ENCODE data around the gene INSYN1.

DNA sequence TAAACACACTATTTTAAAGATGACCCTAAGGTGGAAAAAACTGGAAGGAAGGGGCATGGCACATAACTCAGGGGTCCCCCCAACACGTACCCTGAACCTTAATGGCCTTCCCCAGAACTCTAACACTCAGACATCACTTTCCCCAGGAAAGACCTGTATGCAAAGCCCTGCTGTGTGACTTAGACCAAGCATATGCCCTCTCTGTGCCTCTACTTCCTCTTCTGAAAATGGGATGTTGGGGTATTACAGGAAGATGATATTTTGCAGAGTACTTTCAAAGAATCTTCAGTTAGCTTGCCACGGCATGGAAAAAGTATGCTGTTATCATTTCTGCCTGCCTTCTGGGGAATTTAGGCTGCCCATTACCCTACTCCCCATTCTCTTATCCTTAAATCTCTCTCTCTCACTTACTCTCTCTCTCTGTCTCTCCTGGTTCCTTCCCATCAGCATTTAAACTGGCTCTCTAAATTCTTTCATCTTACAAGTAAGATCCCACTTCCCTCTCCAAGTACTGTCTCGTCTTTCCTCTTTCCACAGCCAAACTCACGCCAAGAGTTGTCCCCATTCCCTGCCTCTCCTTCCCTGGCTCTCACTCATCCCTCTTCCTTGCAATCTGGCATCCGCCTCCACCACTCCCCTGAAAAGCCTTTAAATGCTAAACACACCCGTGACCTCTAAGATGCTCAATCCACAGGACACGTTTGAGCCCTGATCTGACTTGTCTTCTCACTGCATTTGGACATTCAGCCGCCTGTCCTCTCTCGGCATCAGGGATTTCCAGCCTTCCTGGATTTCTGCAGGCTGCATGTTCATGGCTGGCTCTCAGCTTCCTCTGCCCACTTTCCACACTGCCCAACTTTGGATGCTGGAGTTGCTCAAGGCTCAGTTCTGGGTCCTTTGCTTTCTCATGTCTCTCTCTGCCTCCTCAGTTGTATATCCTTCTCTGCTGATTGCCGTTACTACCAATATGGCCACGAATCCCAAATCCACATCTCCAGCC lies 7.5 kb upstream of the INSYN1 start:
- TF ChIP-seq, protein P1, sequence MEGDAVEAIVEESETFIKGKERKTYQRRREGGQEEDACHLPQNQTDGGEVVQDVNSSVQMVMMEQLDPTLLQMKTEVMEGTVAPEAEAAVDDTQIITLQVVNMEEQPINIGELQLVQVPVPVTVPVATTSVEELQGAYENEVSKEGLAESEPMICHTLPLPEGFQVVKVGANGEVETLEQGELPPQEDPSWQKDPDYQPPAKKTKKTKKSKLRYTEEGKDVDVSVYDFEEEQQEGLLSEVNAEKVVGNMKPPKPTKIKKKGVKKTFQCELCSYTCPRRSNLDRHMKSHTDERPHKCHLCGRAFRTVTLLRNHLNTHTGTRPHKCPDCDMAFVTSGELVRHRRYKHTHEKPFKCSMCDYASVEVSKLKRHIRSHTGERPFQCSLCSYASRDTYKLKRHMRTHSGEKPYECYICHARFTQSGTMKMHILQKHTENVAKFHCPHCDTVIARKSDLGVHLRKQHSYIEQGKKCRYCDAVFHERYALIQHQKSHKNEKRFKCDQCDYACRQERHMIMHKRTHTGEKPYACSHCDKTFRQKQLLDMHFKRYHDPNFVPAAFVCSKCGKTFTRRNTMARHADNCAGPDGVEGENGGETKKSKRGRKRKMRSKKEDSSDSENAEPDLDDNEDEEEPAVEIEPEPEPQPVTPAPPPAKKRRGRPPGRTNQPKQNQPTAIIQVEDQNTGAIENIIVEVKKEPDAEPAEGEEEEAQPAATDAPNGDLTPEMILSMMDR (conservative IDR thresholded peaks at IDR 0.05 in 1 of 2, IDR thresholded peaks at IDR 0.05 in 1 of 2; ENCODE audit: extremely low read depth in 1 of 2, insufficient read depth in 1 of 2, low read depth in 1 of 2, low read length in 2 of 2) = no peak
- no peak for TF ChIP-seq EZH2 (IDR thresholded peaks at IDR 0.05; ENCODE audit: borderline replicate concordance, low read length)
